KMS-11 (cell line): ENCODE measurements around the gene CUEDC1.

Experiments
- H2AFZ ChIP-seq: fragments of 200-600 bp; sonication (generic); 2 replicates; pipeline ENCODE4 v1.6.1; 2016; ENCODE audit warnings: antibody characterized with exemption, mixed run types, low read depth
- H3K27ac ChIP-seq: fragments of 200-600 bp; sonication (generic); 2 replicates; pipeline ENCODE4 v1.6.1; 2016; ENCODE audit warnings: mild to moderate bottlenecking, mixed run types
- H3K27me3 ChIP-seq: fragments of 200-600 bp; sonication (generic); 2 replicates; pipeline ENCODE4 v1.6.1; 2017; ENCODE audit warnings: mild to moderate bottlenecking, low read depth, mixed run types, moderate library complexity; ENCODE audit not compliant: insufficient read depth
- H3K36me3 ChIP-seq: fragments of 200-600 bp; sonication (generic); 2 replicates; pipeline ENCODE4 v1.6.1; 2017; ENCODE audit warnings: mild to moderate bottlenecking, mixed run types; ENCODE audit not compliant: insufficient read depth
- H3K4me1 ChIP-seq: fragments of 200-600 bp; sonication (generic); 2 replicates; pipeline ENCODE4 v1.6.1; 2016; ENCODE audit warnings: mild to moderate bottlenecking, low read depth, mixed run types; ENCODE audit not compliant: poor library complexity, severe bottlenecking
- H3K4me2 ChIP-seq: fragments of 200-600 bp; sonication (generic); 2 replicates; pipeline ENCODE4 v1.7.0; 2016; ENCODE audit warnings: mild to moderate bottlenecking, mixed run types
- H3K4me3 ChIP-seq: fragments of 200-600 bp; sonication (generic); IDR thresholded peaks from 2 replicates; pipeline ENCODE4 v1.6.1; 2017; ENCODE audit warnings: low read depth, low read length, mixed read lengths; ENCODE audit not compliant: insufficient read depth
- H3K79me2 ChIP-seq: fragments of 200-600 bp; sonication (generic); 2 replicates; pipeline ENCODE4 v1.6.1; 2016; ENCODE audit warnings: low read depth, mixed run types; ENCODE audit not compliant: insufficient read depth
- H3K9ac ChIP-seq: fragments of 200-600 bp; sonication (generic); 2 replicates; pipeline ENCODE4 v1.6.1; 2016; ENCODE audit warnings: mild to moderate bottlenecking, mixed run types
- H4K20me1 ChIP-seq: fragments of 200-600 bp; sonication (generic); 2 replicates; pipeline ENCODE4 v1.6.1; 2016; ENCODE audit warnings: mild to moderate bottlenecking, mixed run types; ENCODE audit not compliant: insufficient read depth
- CTCF ChIP-seq: fragments of 200-600 bp; sonication (generic); conservative IDR thresholded peaks from 2 replicates; pipeline ENCODE4 v1.6.1; 2017; ENCODE audit warnings: low read depth, mild to moderate bottlenecking, antibody characterized with exemption, low read length, moderate library complexity, mixed read lengths

CUEDC1 gene

GRCh38 chr17:57860414-57860999 is 94.7 kb downstream of the CUEDC1 start:
- Histone ChIP-seq H3K27ac (no peak overlapping the region), H3K27me3 (peaks cover 4% of the 10 kb centered on the region; the same call in 1 of the 2 replicates)

GRCh38 chr17:57859601-57860413 is 95.4 kb downstream of the CUEDC1 start:
- Histone ChIP-seq H3K27me3 (peaks cover 4% of the 10 kb centered on the region; the same call in 1 of the 2 replicates), H4K20me1 (no peaks in the 10 kb centered on the region), H3K4me2 (no peak overlapping the region), H3K36me3 (no peaks in the 10 kb centered on the region), H3K4me1 (peaks cover 9% of the 10 kb centered on the region), H2AFZ (no peak overlapping the region), H3K9ac (no peak overlapping the region), H3K27ac (no peak overlapping the region), H3K4me3 (no peak overlapping the region), H3K79me2 (no peaks in the 10 kb centered on the region)
- no peak for TF ChIP-seq CTCF

More at GRCh38 chr17:57860414-57860999, 94.7 kb downstream of the CUEDC1 start:
- Histone ChIP-seq H3K4me3 (no peak overlapping the region), H3K36me3 (no peaks in the 10 kb centered on the region), H3K4me1 (peaks cover 9% of the 10 kb centered on the region), H3K79me2 (no peaks in the 10 kb centered on the region), H3K9ac (no peak overlapping the region), H3K4me2 (no peak overlapping the region), H4K20me1 (no peaks in the 10 kb centered on the region), H2AFZ (no peak overlapping the region)
- no peak for TF ChIP-seq CTCF

GRCh38 chr17:57858838-57859237 is 96.4 kb downstream of the CUEDC1 start:
- no peak for TF ChIP-seq CTCF
- no peak overlapping the region for H3K9ac ChIP-seq
- H3K27ac ChIP-seq, result no peak overlapping the region
- no peak overlapping the region for H3K4me3 ChIP-seq
- H3K27me3 ChIP-seq, result peaks cover 4% of the 10 kb centered on the region; the same call in 1 of the 2 replicates
- H3K36me3 ChIP-seq, result no peaks in the 10 kb centered on the region
- H3K4me2 ChIP-seq, result no peak overlapping the region
- H4K20me1 ChIP-seq, result no peaks in the 10 kb centered on the region
- H3K4me1 ChIP-seq, result peaks cover 9% of the 10 kb centered on the region
- H2AFZ ChIP-seq, result no peak overlapping the region
- H3K79me2 ChIP-seq, result no peaks in the 10 kb centered on the region

GRCh38 chr17:57856792-57857620 is 98.2 kb downstream of the CUEDC1 start:
- Histone ChIP-seq H3K4me2 (no peak overlapping the region), H3K36me3 (no peaks in the 10 kb centered on the region), H3K27ac (no peak overlapping the region), H3K4me1 (peaks cover 9% of the 10 kb centered on the region), H4K20me1 (no peaks in the 10 kb centered on the region), H3K79me2 (no peaks in the 10 kb centered on the region), H2AFZ (no peak overlapping the region), H3K27me3 (peaks cover 4% of the 10 kb centered on the region; the same call in 1 of the 2 replicates), H3K4me3 (no peak overlapping the region), H3K9ac (no peak overlapping the region)
- no peak for TF ChIP-seq CTCF
